HG03025 (cell line): Measurements from ENCODE around the gene ADAD1.
A peak's percentile ranks its signal among the peaks of the same experiment; 100 is the strongest.
"Not testable (repeated sequence)": the region's sequence is repeated elsewhere in the genome, so short reads cannot be mapped to it uniquely, and the experiment has no call there.

ENCODE experiments used
- ATAC-seq: cut with Tn5 transposase; IDR thresholded peaks from one replicate; pipeline ENCODE4 v1.9.1; 2021; ENCODE audit warnings: mild to moderate bottlenecking, moderate library complexity; ENCODE audit not compliant: unreplicated experiment, low FRiP score

Gene ADAD1

GRCh38 chr4:122378711-122379110, at the start of gene ADAD1:
TSS of gene ADAD1 (plus strand) at chr4:122379011. CDS start at chr4:122380070, 1,059 bp downstream.
- no peak for ATAC-seq

DNA sequence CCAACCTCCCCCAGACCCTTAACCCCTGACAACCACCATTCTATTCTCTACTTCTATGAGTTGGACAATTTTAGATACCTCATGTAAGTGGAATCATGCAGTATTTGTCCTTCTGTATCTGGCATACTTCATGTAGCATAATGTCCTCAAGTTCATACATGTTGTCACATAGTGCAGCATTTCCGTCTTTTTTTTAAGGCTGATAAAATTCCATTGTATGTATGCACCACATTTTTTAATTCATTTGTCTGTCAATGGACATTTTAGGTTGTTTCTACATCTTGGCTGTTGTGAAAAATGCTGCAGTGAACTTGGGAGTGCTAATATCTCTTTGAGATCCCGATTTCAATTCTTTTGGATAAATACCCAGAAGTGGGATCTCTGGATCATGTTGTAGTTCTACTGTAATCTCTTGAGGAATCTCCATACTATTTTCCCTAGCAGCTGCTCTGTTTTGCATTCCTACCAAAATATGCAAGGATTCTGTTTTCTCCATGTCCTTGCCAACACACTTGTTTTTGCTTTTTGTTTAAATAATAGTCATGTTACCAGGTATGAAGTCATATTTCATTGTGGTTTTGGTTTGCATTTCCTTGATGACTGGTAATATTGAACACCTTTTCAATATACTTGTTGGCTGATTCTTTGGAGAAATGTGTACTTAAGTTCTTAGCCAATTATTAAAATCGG, 48.8 kb upstream of the ADAD1 start:
- ATAC-seq: no peak

- no peak for ATAC-seq
Measured at GRCh38 chr4:122331195-122331594, 47.6 kb upstream of the ADAD1 start.

- no peak for ATAC-seq
Measured at GRCh38 chr4:122334828-122335227, 44.0 kb upstream of the ADAD1 start.

- ATAC-seq: no peak
Measured at GRCh38 chr4:122341886-122342285, 36.9 kb upstream of the ADAD1 start.

- ATAC-seq: no peak
Measured at GRCh38 chr4:122346036-122346435, 32.8 kb upstream of the ADAD1 start.

- ATAC-seq: no peak
Measured at GRCh38 chr4:122346503-122346902, 32.3 kb upstream of the ADAD1 start.

- no peak for ATAC-seq
Measured at GRCh38 chr4:122356317-122356808, 22.4 kb upstream of the ADAD1 start.

GRCh38 chr4:122360754-122361153, 18.1 kb upstream of the ADAD1 start:
- no peak for ATAC-seq

DNA sequence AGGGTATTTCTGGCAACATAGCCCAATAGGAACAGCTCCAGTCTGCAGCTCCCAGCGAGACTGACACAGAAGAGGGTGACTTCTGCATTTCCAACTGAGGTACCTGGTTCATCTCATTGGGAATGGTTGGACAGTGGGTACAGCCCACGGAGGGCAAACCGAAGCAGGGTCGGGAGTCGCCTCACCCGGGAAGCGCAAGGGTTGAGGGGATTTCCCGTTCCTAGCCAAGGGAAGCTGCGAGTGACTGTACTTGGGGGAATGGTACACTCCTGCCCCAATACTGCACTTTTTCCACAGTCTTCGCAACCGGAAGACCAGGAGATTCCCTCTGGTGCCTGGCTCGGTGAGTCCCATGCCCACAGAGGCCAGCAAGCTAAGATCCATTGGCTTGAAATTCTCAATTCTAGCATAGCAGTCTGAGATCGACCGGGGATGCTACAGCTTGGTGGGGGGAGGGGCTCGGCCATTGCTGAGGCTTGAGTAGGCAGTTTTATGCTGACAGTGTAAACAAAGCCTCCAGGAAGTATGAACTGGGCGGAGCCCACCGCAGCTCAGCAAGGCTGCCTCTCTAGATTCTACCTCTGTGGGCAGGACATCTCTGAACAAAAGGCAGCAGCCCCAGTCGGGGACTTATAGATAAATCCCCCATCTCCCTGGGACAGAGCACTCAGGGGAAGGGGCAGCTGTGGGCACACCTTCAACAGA, 14.0 kb upstream of the ADAD1 start:
- ATAC-seq: no peak

GRCh38 chr4:122368786-122369185, 10.0 kb upstream of the ADAD1 start:
- not testable (repeated sequence) for ATAC-seq

DNA sequence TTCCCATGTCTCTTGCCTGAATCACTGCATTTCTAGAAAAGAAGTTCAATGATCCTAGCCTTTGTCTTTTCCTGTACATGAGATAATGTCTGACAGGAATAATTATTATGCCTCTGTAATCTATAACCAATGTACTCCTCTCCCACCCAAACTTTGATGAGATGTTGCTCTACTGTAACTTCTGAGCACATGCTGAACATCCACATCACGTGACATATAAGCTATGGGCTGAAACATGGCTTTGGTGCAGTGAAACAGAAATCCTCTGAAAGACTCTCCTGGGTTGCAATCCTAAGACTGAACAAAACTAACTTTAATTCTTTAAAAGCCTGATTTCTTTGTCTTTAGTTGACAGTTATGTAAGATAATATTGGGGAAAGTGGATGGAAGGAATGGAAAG, 1.5 kb upstream of the ADAD1 start:
- no peak for ATAC-seq

DNA sequence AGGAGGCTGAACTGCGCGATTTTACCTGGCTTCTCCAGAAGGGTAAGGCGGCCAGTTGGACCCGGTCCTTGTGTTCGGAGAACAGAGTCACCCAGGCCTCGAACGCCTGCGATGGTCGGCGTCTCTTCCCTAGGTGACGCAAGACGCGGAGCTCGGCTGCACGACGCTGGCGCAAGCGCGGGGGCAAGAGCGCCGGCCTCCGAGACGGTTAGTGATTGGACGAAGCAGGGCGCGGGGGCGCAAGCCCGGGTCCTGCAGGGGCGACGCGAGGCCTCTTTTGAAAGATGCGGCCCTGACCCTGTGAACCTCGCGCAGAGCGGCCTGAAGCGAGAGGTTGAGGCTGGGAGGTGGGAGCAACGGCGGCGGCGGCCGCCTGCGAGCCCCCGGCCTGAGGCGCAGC, 428 bp downstream of the ADAD1 start:
- ATAC-seq: no peak

DNA sequence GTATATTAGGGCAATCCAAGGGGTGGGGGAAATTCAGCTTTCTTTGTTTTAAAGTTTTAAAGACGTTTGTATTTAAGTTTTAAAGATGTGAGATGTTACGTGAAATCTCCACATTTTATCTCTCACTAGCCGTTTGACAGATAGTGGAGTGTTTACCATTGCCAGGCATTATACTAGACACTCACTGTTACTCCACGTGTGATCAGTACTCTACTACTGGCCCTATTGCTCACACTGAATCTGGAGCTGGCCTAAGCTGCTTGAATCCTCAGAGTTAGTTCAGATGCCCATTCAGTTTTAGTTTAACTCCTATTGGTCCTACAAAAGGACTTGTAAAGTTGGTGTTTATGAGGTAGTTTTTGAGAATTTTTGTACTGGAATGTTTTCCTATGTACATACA, 4.5 kb downstream of the ADAD1 start:
- ATAC-seq: no peak

GRCh38 chr4:122384245-122384644, 5.4 kb downstream of the ADAD1 start:
- no peak for ATAC-seq

- ATAC-seq: no peak
Measured at GRCh38 chr4:122393276-122393675, 14.5 kb downstream of the ADAD1 start.

DNA sequence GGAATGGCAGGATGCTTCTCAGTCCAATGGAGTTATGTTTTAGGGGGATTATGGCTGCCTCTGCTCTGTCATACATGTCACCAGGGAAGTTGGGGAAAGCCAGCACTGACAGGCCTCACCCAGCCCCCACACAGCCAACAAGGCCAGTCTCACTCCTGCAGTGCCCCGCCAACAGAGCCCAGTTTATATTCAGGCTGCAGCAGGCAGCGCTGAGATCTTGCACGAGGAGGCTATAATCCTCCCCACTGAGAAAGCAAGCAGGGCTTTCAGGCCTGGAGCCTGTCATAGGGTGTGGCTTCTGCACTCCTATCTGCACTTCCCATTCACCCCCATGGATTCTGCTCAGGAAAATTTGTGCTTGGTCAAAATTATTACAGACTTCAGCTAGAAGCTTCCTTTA, 25.1 kb downstream of the ADAD1 start:
- ATAC-seq: no peak

- peak; percentile 72 for ATAC-seq
Measured at GRCh38 chr4:122412547-122412946, 33.7 kb downstream of the ADAD1 start.

- no peak for ATAC-seq
Measured at GRCh38 chr4:122423246-122423645, 44.4 kb downstream of the ADAD1 start.

GRCh38 chr4:122431351-122431750, 52.5 kb downstream of the ADAD1 start:
- no peak for ATAC-seq

DNA sequence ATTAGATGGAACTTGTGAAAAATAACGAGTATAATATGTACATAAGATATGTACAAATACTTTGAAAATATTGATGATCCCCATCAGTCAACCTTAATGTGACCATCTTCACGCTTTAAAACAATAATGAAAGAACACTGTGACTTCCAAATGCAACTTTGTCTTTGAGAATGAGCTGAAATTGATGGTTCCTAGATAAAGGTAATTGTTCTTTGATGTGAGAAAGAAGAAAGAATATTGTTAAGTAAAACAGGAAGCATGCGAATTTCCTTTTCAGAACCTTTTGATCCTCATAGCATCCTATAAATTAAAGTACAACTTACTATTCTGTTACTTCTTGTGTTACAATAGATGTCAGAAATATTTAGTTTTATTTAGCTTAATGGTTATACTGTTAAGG, 55.5 kb downstream of the ADAD1 start:
- no peak for ATAC-seq

GRCh38 chr4:122450847-122451246, 72.0 kb downstream of the ADAD1 start:
- ATAC-seq: no peak
